Measurements from ENCODE around the gene ADAMTS6. TPM values are rescaled to one million over a fixed set of nuclear protein-coding genes. Genes with fewer than 3 reads are reported as not detected.

Gene ADAMTS6
- total RNA-seq, 4 donors from 2014 or later, result 0.34 to 2.8 (median 2.0) TPM

- 86% methylated on average over 10 of the region's 10 CpGs for WGBS
- Histone ChIP-seq H3K4me3 (no peak overlapping the region), H3K36me3 (no peaks in the 10 kb centered on the region), H3K4me1 (no peaks in the 10 kb centered on the region), H3K27ac (no peak overlapping the region), H3K9me3 (no peaks in the 10 kb centered on the region), H3K27me3 (no peaks in the 10 kb centered on the region)
- no peak for DNase-seq (ENCODE audit: low spot score in 2 of 2)
- no peak for TF ChIP-seq POLR2AphosphoS5 (IDR thresholded peaks at IDR 0.05)
These were observed 318.0 kb downstream of the ADAMTS6 start for GRCh38 chr5:65163698-65164097.

GRCh38 chr5:65161655-65162054 lies 320.1 kb downstream of the ADAMTS6 start:
- no peak overlapping the region for H3K4me3 ChIP-seq
- 67% methylated on average over 1 of the region's 1 CpG for WGBS
- H3K27ac ChIP-seq, result no peak overlapping the region
- DNase-seq (ENCODE audit: low spot score in 2 of 2), result no peak
- TF ChIP-seq POLR2A (IDR thresholded peaks at IDR 0.05) (no peak), POLR2AphosphoS5 (IDR thresholded peaks at IDR 0.05) (no peak), CTCF (IDR thresholded peaks at IDR 0.05) (no peak), EP300 (IDR thresholded peaks at IDR 0.05) (no peak)
- no peaks in the 10 kb centered on the region for H3K9me3 ChIP-seq
- no peaks in the 10 kb centered on the region for H3K36me3 ChIP-seq
- H3K4me1 ChIP-seq, result no peaks in the 10 kb centered on the region
- H3K27me3 ChIP-seq, result no peaks in the 10 kb centered on the region

- no peaks in the 10 kb centered on the region for H3K4me1 ChIP-seq
- no peaks in the 10 kb centered on the region for H3K9me3 ChIP-seq
- no peak for DNase-seq (ENCODE audit: low spot score in 2 of 2)
- WGBS, result 58% methylated on average over 4 of the region's 4 CpGs
- H3K4me3 ChIP-seq, result no peak overlapping the region
- no peak overlapping the region for H3K27ac ChIP-seq
- no peak for TF ChIP-seq POLR2AphosphoS5 (IDR thresholded peaks at IDR 0.05)
- TF ChIP-seq CTCF (IDR thresholded peaks at IDR 0.05), result no peak
- TF ChIP-seq POLR2A (IDR thresholded peaks at IDR 0.05), result no peak
- no peak for TF ChIP-seq EP300 (IDR thresholded peaks at IDR 0.05)
- H3K36me3 ChIP-seq, result no peaks in the 10 kb centered on the region
- no peaks in the 10 kb centered on the region for H3K27me3 ChIP-seq
These were observed 323.7 kb downstream of the ADAMTS6 start for GRCh38 chr5:65157906-65158603.

DNA sequence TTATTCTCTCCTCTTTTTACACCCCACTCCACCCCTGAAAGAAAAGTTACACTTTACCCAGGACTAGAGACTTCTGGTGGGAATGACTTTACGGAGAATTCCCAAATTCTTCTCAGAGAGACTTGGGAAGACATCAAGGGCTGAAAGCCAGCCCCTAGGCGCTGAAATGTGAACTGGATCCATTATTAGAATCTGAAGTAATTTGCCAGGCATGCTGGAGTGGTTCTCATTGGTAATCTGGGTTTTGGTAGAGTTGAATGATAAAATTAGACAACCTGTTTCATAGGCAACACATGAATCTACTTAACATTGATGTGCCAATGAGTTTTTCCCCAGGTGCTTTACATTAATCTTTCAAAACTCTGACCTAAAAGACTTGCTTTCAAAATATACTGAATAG lies 324.8 kb downstream of the ADAMTS6 start:
- Histone ChIP-seq H3K9me3 (no peaks in the 10 kb centered on the region), H3K36me3 (no peaks in the 10 kb centered on the region), H3K4me3 (no peak overlapping the region), H3K27ac (no peak overlapping the region), H3K27me3 (no peaks in the 10 kb centered on the region), H3K4me1 (no peaks in the 10 kb centered on the region)
- DNase-seq (ENCODE audit: low spot score in 2 of 2), result no peak
- 48% methylated on average over 2 of the region's 2 CpGs for whole genome bisulfite sequencing
- TF ChIP-seq POLR2AphosphoS5 (IDR thresholded peaks at IDR 0.05) (no peak), EP300 (IDR thresholded peaks at IDR 0.05) (no peak), CTCF (IDR thresholded peaks at IDR 0.05) (no peak), POLR2A (IDR thresholded peaks at IDR 0.05) (no peak)

DNA sequence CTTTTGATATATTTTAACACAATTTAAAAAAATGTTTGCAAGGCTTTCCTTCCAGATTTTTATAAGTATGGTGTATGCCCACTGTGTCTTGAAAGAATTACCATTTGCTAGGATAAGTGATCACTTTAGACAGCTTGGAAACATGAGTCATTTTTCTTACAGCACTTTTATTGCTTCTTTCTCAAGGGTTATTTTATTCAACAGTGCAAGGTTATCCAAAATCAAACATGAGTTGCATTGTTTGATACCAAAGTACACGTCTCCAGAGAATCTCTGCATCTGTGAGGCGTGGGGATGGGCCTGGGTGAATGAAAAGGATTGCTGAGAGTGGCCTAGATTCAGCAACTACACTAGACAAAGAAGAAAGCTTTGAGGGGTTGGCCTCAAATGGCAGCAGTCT lies 329.6 kb downstream of the ADAMTS6 start:
- WGBS, result 52% methylated on average over 2 of the region's 2 CpGs
- DNase-seq (ENCODE audit: low spot score in 2 of 2), result no peak

More for the DNA sequence above, 329.6 kb downstream of the ADAMTS6 start:
- Histone ChIP-seq H3K4me3 (no peak overlapping the region), H3K27ac (no peak overlapping the region), H3K36me3 (no peaks in the 10 kb centered on the region), H3K27me3 (no peaks in the 10 kb centered on the region), H3K4me1 (no peaks in the 10 kb centered on the region), H3K9me3 (no peaks in the 10 kb centered on the region)
- no peak for TF ChIP-seq CTCF (IDR thresholded peaks at IDR 0.05)

All from suprapubic skin (tissue), 4 donors.